PC-3 (cell line): Measurements from ENCODE around the gene HAPLN2. TPM values are rescaled to one million over a fixed set of nuclear protein-coding genes. Genes with fewer than 3 reads are reported as not detected.

ENCODE experiments used
- ATAC-seq: fragments of 200-7000 bp; cut with Tn5 transposase; 2 replicates; pipeline ENCODE4 v1.9.1; 2020; ENCODE audit warnings: mild to moderate bottlenecking, moderate library complexity
- Bru-seq: library from RNA; stranded (reverse); fragments of 400-500 nt; gene quantifications from one replicate; lab custom pipeline; 2021; lab: Mats Ljungman, UMichigan
- BruChase-seq, 2 experiments: library from RNA; stranded (reverse); fragments of 400-500 nt; gene quantifications; one replicate each; lab custom pipeline; 2021; lab: Mats Ljungman, UMichigan
- BruUV-seq: library from RNA; stranded (reverse); fragments of 400-500 nt; replicated peaks from 2 replicates; lab custom pipeline; 2021; lab: Mats Ljungman, UMichigan
- CTCF ChIA-PET: fragments of 300-600 bp; sonication (Branson Sonifier 250); formaldehyde crosslinking; loops from one replicate; lab custom pipeline; 2022; ENCODE audit warnings: antibody characterized with exemption; lab: Charles Lee
- POLR2A ChIA-PET: fragments of 300-600 bp; sonication (Branson Sonifier 250); formaldehyde crosslinking; loops from one replicate; lab custom pipeline; 2022; ENCODE audit warnings: antibody characterized with exemption; ENCODE audit not compliant: unreplicated experiment; lab: Charles Lee
- DNase-seq: peaks from one replicate; pipeline ENCODE4 v3.0.0-alpha.2; 2015
- H2AFZ ChIP-seq: fragments of 300-600 bp; sonication (generic); 2 replicates; pipeline ENCODE4 v1.6.0; 2016; ENCODE audit warnings: antibody characterized with exemption, low read length
- H3F3A ChIP-seq: fragments of 300-600 bp; sonication (generic); one replicate; pipeline ENCODE4 v1.6.0; 2017; ENCODE audit warnings: antibody characterized with exemption, low read length, control low read depth, mild to moderate bottlenecking; ENCODE audit not compliant: unreplicated experiment
- H3K27ac ChIP-seq: fragments of 300-600 bp; sonication (generic); 2 replicates; pipeline ENCODE4 v1.5.1; 2016; ENCODE audit warnings: mild to moderate bottlenecking, low read length
- H3K27me3 ChIP-seq: fragments of 300-600 bp; sonication (generic); 2 replicates; pipeline ENCODE4 v1.6.1; 2016; ENCODE audit warnings: low read length, mixed read lengths
- H3K36me3 ChIP-seq: fragments of 300-600 bp; sonication (generic); 2 replicates; pipeline ENCODE4 v1.6.1; 2016; ENCODE audit warnings: low read depth, mixed run types, low read length, mixed read lengths
- H3K4me1 ChIP-seq: fragments of 300-600 bp; sonication (generic); 2 replicates; pipeline ENCODE4 v1.5.1; 2016; ENCODE audit warnings: low read length; ENCODE audit not compliant: insufficient read depth
- H3K4me2 ChIP-seq: fragments of 300-600 bp; sonication (generic); 2 replicates; pipeline ENCODE4 v1.6.0; 2016; ENCODE audit warnings: low read length
- H3K4me3 ChIP-seq: fragments of 300-600 bp; sonication (generic); 2 replicates; pipeline ENCODE4 v1.5.1; 2016; ENCODE audit warnings: mild to moderate bottlenecking, low read length, mixed read lengths
- H3K79me2 ChIP-seq: fragments of 300-600 bp; sonication (generic); 2 replicates; pipeline ENCODE4 v1.6.1; 2017; ENCODE audit warnings: low read length, mixed read lengths
- H3K9ac ChIP-seq: fragments of 300-600 bp; sonication (generic); 2 replicates; pipeline ENCODE4 v1.6.0; 2016; ENCODE audit warnings: mild to moderate bottlenecking, low read length
- H3K9me2 ChIP-seq: fragments of 300-600 bp; sonication (generic); replicated peaks from 2 replicates; pipeline ENCODE4 v1.6.1; 2016; ENCODE audit warnings: mixed run types, low read length, mixed read lengths
- H3K9me3 ChIP-seq: fragments of 300-600 bp; sonication (generic); 2 replicates; pipeline ENCODE4 v1.6.1; 2016; ENCODE audit warnings: low read length, mixed read lengths
- H4K20me1 ChIP-seq: fragments of 300-600 bp; sonication (generic); 2 replicates; pipeline ENCODE4 v1.6.1; 2016; ENCODE audit warnings: low read length, mixed read lengths
- CTCF ChIP-seq: fragments of 300-600 bp; sonication (generic); conservative IDR thresholded peaks from 2 replicates; pipeline ENCODE4 v1.5.1; 2017; ENCODE audit warnings: antibody characterized with exemption, low read depth, mild to moderate bottlenecking, low read length
- EZH2phosphoT487 ChIP-seq: fragments of 300-600 bp; sonication (generic); IDR thresholded peaks from 2 replicates; pipeline ENCODE4 v1.6.1; 2018; ENCODE audit warnings: mild to moderate bottlenecking, antibody characterized with exemption, low read length, borderline replicate concordance
- intact Hi-C: fragments of 100-400 bp; cut with micrococcal nuclease; formaldehyde crosslinking; loops from 2 replicates; pipeline ENCODE4 v1.9.0; 2023
- long read RNA-seq: library from polyadenylated mRNA; unstranded; transcript quantifications from one replicate; pipeline ENCODE4 v2.0.0, GENCODE V29; 2021; ENCODE audit not compliant: unreplicated experiment
- total RNA-seq: library from RNA; depleted of rRNA; stranded (reverse); fragments of >200 nt; gene quantifications from 2 replicates; pipeline ENCODE4 v1.2.3, GENCODE V29; 2014; rRNA removed

HAPLN2 gene
- total RNA-seq: 1.1 TPM in 1 of 2 replicates, not detected in the other
- percentile 10 among the genes with signal in this experiment for Bru-seq, nascent RNA
- percentile 16 among the genes with signal in this experiment for BruChase-seq, experiment 1, labeled RNA remaining after a 6-hour chase
- percentile 22 among the genes with signal in this experiment for BruChase-seq, experiment 2, labeled RNA remaining after a 2-hour chase
- long read RNA-seq: 0 reads

- no peaks in the 10 kb centered on the region for H3K9me3 ChIP-seq
- no TSS peak for BruUV-seq
- H4K20me1 ChIP-seq: no peaks in the 10 kb centered on the region
- ChIA-PET CTCF (interaction anchor here (0.5 kb wide), 1 partner anchor 118 kb away, joined by 3 read pairs; no protein-coding TSS in a partner anchor), POLR2A (no interaction called here)
- H3K36me3 ChIP-seq: no peaks in the 10 kb centered on the region
- no peak within 1 kb of the TSS for H3K27ac ChIP-seq
- TF ChIP-seq CTCF: peak; percentile 72
- TF ChIP-seq EZH2phosphoT487: no peak
- H3K79me2 ChIP-seq: no peaks in the 10 kb centered on the region
- ATAC-seq (peak; percentile 66), DNase-seq (peak; percentile 60)
- H2AFZ ChIP-seq: no peak within 1 kb of the TSS
- H3K4me3 ChIP-seq: no peak within 1 kb of the TSS
- peaks cover 25% of the 10 kb centered on the region for H3K27me3 ChIP-seq
- no peaks in the 10 kb centered on the region for H3K9me2 ChIP-seq
- H3K4me1 ChIP-seq: peaks cover 7% of the 10 kb centered on the region
- no peaks in the 10 kb centered on the region for H3F3A ChIP-seq
- H3K9ac ChIP-seq: no peak within 1 kb of the TSS
- intact Hi-C loops: no loop called here
- no peak within 1 kb of the TSS for H3K4me2 ChIP-seq
Measured at GRCh38 chr1:156618853-156619581, at the start of gene HAPLN2. HAPLN2 (plus strand) TSS chr1:156619415; CDS start chr1:156623491, 4,076 bp downstream.

- CTCF ChIA-PET: interaction anchor here (0.5 to 1.1 kb wide), 3 partner anchors 70 to 125 kb away, joined by 3 to 4 read pairs (median 3); no protein-coding TSS in a partner anchor
- H3K4me1 ChIP-seq: peaks cover 19% of the 10 kb centered on the region
- H2AFZ ChIP-seq: peak overlapping the region; percentile 86
- no peaks in the 10 kb centered on the region for H3K9me2 ChIP-seq
- no peaks in the 10 kb centered on the region for H3K27me3 ChIP-seq
- H3K9me3 ChIP-seq: no peaks in the 10 kb centered on the region
- H3K27ac ChIP-seq: peak overlapping the region; percentile 62
- POLR2A ChIA-PET: interaction anchor here (0.6 to 1.1 kb wide), 5 partner anchors 66 to 640 kb away, joined by 3 to 7 read pairs (median 4); partner anchors contain the start of gene MEF2D
- peaks cover 27% of the 10 kb centered on the region for H3K79me2 ChIP-seq
- peak; percentile 77 for DNase-seq
- peak overlapping the region; percentile 99 for H3K4me3 ChIP-seq
- peak overlapping the region; percentile 78 for H3K9ac ChIP-seq
- BruUV-seq: no TSS peak
- H4K20me1 ChIP-seq: no peaks in the 10 kb centered on the region
- TF ChIP-seq EZH2phosphoT487 (no peak), CTCF (no peak)
- peak; percentile 70 for ATAC-seq
- intact Hi-C loops: loop anchor here (1.0 to 2.0 kb wide), 3 partner anchors 66 to 115 kb away; partner anchors contain the start of gene MEF2D
- peaks cover 23% of the 10 kb centered on the region; the same call in 1 of the 2 replicates for H3K36me3 ChIP-seq
- H3F3A ChIP-seq: no peaks in the 10 kb centered on the region
- H3K4me2 ChIP-seq: peak overlapping the region; percentile 96
Measured at GRCh38 chr1:156571261-156571852, 47.9 kb upstream of the HAPLN2 start.
